HG03354 (cell line): ENCODE data around the gene PPP6C.

Experiments
- ATAC-seq: cut with Tn5 transposase; IDR thresholded peaks from one replicate; pipeline ENCODE4 v1.9.1; 2021; ENCODE audit warnings: mild to moderate bottlenecking; ENCODE audit not compliant: unreplicated experiment, poor library complexity, severe bottlenecking

The PPP6C gene

DNA sequence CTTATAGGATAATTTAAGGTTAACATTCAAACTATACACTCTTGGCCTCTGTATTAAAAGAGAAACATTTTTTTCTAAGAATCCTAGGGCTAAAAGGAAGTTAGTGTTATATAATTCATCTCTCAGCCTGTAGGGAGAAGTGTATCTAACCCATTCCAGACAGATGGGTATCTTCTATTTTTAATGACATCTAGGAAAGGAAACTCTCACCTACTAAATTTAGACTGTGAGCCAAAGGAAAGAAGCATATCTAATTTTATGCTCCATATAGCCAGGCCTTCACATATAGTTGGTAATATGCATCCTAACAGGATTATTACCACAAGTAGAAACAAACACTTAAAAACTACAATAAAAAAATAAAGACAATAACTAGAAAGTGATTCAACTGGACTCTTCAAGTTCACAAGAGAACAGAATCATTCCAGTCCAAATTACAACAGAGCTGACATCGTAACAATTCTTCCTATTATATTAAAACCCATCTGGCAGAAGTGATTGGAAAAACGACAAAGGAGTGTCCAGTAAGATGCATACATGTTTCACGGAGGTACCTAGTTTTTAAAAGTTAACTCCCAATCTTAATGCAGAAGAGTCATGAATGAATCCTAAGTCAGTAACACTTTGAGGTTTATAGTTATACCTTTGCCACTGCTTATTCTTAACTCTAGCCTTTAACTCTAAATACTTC is 85.7 kb downstream of the PPP6C start:
- no peak for ATAC-seq

- no peak for ATAC-seq
These were observed 86.6 kb downstream of the PPP6C start for GRCh38 chr9:125103021-125103420.

- ATAC-seq: no peak
These were observed 88.8 kb downstream of the PPP6C start for GRCh38 chr9:125100822-125101221.

DNA sequence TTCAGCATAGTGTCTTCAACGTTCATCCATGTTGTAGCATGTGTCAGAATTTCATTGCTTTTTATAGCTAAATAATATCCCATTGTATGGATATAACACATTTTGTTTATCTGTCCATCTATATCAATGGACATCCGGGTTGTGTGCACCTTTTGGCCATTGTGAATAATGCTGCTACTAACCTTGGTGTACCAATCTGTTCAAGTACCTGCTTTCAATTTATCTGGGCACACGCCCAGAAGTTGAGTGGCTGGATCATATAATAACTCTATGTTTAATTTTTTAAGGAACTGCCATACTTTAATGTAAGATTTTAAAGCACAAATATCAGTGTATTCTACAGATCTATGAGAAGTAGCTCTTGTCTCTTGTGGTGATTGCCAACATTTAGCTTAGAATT is 89.8 kb downstream of the PPP6C start:
- ATAC-seq: no peak
